Activated CD4-positive, alpha-beta T cell treated with anti-CD3 and anti-CD28 coated beads, Interleukin-2, Interleukin-4, amounts not matched to agents 100 ng/mL and 50 ng/mL, durations not matched to agents 16 hours and 8 hours (primary cell): ENCODE measurements around the gene SPDYE3.
"Not testable (repeated sequence)": the region's sequence is repeated elsewhere in the genome, so short reads cannot be mapped to it uniquely, and the experiment has no call there.

Experiments
- DNase-seq: peaks from one replicate; pipeline ENCODE4 v3.0.0-alpha.2; 2020; ENCODE audit warnings: low spot score

SPDYE3 gene

DNA sequence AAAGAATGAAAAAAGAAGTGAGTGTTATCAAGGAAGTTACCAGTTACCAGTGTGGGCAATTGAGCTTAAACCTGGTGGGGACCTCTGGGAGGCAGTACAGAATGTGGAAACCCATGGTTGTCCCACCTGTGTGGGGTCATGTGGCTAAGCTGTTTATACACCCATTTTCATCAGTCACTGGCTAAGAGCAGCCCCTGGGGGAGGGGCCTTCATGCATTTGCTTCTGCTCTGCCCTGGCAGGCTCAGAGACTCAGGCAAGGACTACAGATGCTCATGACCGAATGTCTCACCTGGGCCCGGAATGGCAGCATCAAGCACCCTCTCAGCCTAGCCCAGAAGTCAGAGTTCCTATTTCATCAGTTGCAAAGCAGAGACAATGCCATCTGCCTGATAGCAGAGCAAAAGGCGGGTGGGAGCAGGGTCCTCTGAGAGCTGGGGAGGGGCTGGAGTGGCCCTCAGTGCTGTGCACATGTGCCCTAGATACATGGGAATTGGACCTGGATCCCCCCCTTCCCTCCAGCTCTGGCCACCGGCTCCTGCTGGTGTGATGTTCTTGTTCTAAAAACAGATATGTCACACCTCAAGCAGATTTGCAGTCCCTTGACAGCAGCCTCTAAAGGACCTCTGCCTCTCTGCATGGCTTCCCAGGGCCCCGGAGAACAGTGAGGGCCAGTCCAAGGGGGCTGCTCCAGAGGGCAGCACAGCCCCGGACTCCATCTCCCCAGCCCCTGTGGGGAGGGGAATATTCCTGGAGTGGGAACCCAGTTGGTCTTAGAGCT is 20.1 kb upstream of the SPDYE3 start:
- not testable (repeated sequence) for DNase-seq

DNA sequence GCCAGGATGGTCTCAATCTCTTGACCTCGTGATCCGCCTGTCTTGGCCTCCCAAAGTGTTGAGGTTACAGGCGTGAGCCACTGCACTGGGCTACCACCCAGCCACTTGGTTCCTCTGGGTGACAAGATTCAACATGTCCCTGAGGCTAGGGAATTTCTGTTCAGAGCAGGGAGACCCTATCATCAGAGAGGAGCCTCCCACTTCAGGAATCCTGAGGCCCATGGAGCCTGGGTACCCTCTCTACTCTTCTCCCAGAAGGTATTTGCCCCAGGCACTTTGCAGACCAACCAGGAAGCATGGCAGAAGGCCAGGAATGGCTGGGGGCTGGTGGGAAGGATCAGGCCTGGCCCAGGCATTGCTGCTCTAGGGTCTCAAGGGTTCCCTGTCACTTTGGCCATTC is 19.2 kb upstream of the SPDYE3 start:
- DNase-seq = not testable (repeated sequence)

DNA sequence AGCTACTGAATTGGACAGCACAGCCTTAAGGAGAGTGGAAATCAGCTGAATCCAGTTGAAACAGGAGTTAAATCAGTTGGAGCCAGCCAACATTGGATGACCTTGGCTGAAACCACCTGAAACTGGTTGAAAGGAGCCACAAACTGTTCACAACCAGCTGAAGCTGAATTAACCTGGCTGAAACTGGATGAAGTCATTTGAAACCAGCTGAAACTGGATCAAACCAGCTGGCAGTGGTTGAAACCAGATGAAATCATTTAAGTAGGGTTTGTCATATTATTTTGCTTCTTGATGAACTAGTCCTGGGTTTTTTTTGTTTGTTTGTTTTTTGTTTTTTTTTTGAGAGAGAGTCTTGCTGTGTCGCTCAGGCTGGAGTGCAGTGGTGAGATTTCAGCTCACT is 15.3 kb upstream of the SPDYE3 start:
- DNase-seq = not testable (repeated sequence)

DNA sequence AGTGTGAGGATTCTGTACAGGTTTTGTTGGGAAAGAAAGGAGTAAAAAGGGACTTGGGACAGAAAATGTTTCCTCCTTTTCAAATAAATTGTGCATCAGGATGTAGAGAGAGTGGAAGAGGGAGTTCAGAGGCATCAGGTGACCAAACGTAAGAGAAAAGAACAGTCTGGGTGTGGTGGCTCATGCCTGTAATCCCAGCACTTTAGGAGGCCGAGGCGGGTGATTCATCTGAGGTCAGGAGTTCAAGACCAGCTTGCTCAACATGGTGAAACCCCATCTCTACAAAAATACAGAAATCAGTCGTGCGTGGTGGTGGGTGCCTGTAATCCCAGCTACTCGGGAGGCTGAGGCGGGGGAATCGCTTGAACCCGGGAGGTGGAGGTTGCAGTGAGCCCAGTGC is 12.2 kb upstream of the SPDYE3 start:
- not testable (repeated sequence) for DNase-seq

DNA sequence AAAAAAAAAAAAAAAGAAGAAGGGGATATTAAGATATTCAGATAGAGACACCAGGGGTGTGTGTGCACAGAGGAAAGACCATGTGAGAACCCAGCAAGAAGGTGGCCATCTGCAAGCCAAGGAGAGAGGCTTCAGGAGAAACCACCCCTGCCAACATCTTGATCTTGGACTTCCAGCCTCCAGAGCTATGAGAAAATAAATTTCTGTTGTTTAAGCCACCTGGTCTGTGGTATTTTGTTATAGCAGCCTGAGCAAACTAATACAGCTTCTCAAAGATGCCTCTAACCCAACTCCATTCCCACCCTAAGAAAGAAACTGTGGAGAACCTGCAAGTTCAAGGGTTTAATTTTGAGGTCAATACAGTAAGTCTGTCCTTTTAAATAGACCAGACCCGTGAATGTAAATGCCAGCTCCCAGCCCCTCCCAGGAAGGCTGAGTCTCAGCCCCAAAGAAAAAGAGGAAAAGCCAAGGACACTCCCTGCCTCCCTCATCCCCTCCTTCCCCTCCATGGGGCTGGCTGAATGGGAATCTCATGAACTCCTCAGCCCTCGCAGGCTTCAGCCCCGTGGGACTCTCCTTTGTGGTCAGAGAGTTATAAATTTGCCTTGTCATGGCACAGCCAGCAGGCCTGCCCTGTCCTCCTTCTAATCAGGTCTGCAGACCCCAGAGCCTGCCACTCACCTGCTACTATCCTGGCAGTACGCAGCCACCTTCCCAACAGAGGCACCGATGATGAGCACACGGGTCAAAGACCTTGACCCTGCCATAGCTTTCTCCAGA is 9.5 kb upstream of the SPDYE3 start:
- DNase-seq = not testable (repeated sequence)

DNA sequence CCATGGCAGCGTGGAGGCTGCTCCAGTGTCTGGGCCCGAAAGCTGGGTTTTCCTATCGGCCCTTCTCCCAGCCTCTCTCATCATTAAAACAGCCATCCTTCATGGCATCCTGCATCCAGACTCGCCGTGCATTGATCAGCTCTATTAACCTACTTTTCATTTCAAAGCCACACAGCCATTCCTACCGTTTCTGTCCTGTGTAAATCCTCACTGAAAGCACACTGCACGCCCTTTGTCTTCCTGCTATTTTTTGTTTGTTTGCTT is 8.9 kb upstream of the SPDYE3 start:
- not testable (repeated sequence) for DNase-seq

DNA sequence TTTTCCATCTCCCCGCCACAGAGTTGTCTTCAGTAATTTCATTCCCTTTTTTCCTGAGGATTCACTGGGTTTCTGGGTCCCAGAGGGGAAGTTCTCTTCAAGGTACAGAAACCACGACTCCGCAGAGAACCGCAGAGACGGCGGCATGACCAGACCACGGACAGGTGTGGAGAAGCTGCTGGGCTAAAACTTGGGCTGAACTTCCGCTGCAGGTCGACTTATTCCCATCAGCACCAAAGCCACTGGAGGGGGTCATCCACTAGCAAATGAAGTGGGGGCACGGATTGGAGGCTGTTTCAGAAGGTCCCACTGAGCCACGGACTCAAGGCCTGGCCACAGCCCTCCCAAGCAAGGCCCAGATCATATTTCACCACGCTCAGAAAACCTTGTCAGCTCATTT is 3.0 kb upstream of the SPDYE3 start:
- not testable (repeated sequence) for DNase-seq

DNA sequence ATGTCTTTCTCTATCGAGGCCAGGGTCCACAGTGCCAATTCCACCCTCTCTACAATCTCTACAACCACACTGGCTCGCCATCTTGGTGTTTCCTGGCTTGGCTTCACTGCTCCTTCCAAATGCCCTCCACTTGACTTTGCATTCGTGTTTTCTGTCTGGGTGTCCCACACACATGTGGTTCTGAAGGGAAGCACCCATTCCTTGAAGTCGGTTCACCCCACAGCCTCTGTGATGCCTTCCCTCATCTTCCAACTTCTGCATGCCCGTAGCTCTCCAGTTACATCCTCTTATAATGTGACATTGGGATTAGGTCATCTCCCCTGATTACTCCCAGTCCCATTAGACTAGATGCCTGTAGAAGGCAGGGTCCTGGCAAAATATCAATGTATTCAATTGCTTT is 10.8 kb downstream of the SPDYE3 start:
- DNase-seq = not testable (repeated sequence)

DNA sequence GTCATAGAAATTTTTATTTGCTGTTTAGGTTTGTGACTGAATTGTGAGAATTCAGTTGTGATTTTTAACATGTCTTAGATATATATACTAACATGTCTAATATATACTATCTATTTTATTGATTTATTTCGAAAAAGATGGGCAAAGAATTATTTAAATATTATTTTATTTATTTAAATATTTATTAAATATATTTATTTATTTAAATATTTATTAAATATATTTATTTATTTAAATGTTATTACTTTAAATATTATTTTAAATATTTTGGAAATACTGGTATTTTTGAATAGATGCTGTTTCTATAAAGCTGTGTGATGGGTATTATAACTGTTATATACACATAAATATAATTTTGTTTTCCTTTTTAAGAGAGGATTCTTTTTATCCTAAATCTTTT is 14.1 kb downstream of the SPDYE3 start:
- not testable (repeated sequence) for DNase-seq

DNA sequence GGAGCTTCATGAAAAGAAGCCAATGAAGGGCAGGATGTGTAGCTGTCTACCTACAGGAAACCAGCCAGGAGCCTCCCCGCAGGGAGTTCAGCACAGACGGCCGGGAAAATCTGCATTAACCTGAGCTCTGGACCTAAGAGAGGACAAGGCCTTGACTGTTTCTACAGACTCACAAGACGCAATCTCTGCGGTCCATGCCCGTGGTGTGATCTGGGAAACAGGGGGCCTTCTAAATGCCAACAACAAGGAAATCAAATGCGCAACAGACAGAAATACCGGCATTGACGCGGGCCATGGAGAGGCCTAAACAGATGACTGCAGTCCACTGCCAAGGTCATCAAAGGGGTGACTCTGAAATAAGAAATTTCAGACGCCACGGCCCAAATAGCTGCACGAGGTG is 16.7 kb downstream of the SPDYE3 start:
- not testable (repeated sequence) for DNase-seq

DNA sequence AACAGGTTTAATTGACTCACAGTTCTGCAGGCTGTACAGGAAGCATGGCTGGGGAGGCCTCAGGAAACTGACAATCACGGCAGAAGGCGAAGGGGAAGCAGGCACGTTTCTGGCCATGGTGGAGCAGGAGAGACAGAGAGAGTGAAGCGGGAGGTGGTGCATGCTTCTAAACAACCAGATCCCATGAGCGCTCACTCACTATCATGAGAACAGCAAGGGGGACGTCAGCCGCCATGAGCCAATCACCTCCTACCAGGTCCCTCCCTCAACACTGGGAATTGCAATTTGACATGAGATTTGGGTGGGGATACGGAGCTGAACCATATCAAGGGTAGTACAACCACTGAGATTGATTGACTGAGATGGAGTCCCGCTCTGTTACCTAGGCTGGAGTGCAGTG is 18.2 kb downstream of the SPDYE3 start:
- DNase-seq = not testable (repeated sequence)

DNA sequence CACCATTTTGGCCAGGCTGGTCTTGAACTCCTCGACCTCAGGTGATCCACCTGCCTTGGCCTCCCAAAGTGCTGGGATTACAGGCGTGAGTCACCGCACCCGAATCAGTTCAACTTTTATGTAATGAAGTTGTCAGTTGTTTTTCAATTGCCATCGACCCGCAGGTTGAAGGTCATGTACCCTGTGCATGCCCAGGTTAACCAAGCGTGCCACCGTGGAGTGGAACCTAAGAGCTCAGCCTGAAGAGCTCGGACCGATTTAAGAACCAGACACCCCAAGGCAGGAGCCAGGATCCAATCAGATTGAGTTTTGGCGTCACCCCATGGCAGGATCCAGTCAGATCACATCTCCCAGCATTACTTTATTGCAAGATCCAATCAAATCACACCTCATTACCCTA is 19.4 kb downstream of the SPDYE3 start:
- DNase-seq = not testable (repeated sequence)

DNA sequence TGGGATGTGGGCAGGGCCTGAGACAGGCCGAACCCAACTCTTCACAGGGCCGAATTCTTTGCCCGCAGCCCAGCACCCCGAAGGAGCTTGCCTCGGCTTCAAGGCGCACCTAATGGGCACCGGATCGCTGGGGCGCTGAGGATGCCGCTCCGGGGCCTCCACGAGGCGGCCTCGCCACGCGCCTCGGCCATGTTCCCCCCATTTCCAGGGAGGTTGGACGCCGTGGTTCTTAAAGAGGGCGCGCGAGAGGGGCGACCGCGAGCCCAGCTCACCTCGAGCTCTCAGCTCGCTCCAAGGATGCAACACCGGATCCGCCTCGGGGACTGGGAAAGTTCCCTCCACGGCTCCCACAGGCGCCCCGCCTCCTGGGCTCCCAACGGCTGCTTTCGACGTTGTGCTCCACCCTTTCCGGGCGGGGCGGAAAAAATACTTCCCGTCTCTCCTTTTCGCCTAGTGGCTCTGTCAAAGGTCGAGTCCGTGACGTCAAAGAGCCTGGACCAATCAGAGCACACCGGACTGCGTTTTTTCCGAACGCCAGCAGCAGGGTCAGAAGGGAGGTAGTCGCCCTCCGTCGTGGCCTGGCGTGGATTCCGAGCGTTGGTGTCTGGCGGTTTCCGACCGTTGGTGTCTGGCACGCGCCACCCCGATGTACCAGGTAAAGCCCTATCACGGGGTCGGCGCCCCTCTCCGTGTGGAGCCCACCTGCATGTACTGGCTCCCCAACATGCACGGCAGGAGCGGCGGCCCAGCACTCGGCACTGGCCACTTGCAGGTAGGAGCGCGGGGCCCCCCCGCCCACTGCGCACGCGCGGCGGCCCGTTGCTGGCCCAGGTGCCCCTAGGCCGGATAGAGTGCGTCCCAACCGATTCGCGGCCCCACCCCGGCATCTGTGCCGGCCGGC is 28.3 kb downstream of the SPDYE3 start:
- peak; percentile 93 for DNase-seq

DNA sequence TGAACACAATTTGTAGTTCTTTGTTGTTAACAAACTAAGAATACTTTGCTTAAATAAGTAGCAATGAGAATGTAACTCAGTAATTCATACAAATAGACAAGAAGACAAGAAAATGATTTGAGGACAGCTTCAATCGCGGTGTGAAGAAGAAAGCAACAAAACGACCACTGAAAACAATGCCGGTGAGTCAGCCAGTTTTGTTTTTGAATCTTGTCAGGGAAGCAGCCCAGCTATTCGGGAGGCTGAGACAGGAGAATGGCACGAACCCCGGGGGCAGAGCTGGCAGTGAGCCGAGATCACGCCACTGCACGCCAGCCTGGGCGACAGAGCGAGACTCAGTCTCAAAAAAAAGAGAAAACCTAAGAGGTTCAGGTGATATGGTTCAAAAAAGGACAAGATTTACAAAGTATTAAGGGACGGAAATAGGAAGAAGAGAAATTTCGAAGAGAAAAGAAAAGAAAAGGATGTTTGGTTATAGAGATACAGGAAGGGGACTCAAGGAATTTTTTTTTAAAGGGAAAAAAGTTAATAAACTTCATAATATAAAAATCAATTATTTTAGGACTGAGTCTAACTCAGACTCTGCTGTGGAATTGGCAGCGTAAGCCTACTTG is 30.7 kb downstream of the SPDYE3 start:
- DNase-seq = not testable (repeated sequence)

DNA sequence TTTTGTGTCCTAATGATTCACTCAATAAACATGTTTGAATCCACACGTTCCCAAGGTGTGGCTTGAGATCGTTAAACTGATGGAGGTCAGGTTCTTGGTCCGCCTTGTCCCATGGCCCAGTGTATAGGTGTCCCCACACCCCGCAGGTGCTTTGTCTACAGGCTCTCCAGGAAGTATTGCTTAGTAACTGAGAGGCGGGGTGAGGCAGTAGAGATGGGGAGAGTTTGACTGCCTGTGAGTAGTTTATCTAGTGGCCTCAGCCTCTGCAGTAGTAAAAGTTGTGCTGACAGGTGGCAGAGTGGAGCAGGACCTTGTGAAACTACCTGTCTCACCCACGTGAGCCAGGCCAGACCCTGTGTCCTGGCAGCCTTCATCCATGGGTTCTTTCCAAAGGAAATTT is 33.8 kb downstream of the SPDYE3 start:
- not testable (repeated sequence) for DNase-seq

DNA sequence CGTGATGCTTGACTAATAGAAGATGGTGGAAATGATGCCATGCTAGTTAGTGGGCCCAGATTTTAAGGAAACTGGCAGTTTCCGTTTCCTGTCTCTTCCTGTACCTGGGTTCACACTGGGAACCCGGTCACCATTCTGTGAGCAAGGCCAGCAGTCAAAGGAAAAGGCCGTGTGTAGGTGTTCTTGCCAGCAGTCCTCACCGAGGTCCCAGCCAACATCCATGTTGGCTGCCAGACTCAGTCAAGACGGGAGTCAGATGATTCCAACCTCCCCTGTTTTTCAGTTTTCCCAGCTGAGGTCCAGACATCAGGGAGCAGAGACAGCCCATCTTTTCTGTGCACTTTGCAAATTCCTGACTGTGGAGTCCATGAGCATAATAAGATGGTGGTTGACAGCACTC is 35.3 kb downstream of the SPDYE3 start:
- DNase-seq = no peak

DNA sequence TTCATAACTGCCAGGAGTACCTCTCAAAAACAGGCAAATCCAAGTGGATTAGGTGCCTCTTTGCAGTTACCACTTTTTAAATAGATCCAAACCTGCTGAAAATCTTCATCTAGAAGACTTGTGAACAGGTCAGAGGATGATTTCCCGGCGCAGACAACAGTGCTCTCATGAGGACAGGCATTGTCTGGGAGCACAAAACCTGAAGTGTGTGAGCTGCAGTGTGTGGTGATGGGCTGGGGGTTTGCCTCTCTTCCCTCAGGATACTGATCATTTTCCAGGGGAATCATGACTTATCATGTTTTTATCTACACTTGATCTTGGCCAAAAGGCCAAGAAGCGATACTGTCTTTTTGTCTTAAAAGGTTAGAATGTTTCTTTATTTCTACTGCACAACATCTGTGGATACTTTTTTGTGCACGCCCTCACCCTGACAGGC is 36.6 kb downstream of the SPDYE3 start:
- DNase-seq = not testable (repeated sequence)

DNA sequence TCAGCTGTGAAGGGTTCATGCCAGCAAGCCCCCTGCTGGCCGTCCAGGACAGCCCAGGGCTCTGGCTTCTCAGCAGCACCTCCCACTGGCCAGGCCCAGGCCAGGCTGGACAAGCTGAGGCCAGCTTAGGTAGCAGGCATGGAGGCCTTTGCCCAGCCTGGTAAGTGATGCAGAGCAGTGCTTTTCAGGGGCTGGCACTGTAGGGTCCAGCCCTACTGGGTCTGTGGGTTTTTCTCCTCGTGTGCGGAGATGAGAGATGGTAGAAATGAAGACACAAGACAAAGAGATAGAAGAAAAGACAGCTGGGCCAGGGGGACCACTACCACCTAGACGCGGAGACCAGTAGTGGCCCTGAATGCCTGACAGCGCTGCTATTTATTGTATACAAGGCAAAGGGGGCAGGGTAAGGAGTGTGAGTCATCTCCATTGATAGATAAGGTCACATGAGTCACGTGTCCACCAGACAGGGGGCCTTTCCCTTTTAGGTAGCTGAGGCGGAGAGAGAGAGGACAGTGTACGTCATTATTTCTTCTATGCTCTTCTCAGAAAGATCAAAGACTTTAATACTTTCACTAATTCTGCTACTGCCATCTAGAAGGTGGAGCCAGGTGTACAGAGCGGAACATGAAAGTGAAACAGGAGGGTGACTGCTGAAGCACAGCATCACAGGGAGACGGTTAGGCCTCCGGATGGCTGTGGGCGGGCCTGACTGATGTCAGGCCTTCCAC is 37.2 kb downstream of the SPDYE3 start:
- DNase-seq = peak; percentile 92

DNA sequence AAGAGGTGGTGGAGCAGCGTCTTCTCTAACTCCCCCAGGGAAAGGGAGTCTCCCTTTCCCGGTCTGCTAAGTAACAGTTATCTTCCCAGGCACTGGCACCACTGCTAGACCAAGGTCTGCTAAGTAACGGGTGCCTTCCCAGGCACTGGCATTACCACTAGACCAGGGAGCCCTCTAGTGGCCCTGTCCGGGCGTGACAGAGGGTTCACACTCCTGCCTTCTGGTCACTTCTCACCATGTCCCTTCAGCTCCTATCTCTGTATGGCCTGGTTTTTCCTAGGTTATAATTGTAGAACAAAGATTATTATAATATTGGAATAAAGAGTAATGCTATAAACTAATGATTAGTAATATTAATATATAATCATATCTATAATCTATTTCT is 37.8 kb downstream of the SPDYE3 start:
- peak; percentile 64 for DNase-seq

DNA sequence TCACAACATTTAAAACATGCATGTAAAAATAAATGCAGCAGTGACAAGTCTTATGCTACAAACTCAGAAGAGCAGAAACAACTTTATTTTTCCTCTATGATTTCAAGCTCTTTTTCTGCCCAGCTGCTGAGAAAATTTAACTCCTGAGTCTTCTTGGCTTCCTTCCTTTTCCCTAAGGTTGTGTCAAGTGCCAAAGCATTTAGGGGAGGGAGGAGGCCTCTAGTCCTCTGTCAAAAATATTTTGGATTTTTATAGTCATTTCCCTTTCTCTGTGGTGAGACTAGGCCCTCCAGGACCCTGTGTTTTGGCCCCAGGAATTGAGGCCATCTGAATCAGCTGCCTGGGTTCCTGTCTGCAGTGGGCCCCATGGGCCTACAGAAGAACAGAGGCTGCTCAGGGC is 39.4 kb downstream of the SPDYE3 start:
- DNase-seq = no peak

DNA sequence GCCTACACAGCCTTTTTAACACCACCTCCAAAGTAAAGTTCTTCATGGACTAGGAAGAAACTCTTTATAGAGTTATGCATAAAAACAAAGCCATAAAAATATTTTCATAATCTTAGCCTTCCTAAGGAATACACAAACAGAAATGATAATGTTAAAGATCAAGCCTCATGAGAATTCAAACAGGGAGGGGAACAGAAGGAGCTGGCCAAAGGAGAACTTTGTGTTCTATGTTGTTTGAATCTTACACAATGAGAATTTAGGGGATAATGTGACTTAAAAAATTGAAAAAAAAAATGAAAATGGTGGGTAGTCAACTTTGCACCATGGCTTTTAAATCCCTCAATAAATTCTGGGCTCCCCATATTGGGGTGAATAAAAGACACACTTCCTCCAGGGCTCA is 41.3 kb downstream of the SPDYE3 start:
- DNase-seq = no peak
